B cell (primary cell): Measurements from ENCODE around the gene MSH3. TPM values are rescaled to one million over a fixed set of nuclear protein-coding genes. Genes with fewer than 3 reads are reported as not detected.

ENCODE experiments used
- ATAC-seq: fragments of 200-7000 bp; cut with Tn5 transposase; one replicate; pipeline ENCODE4 v1.10.0; 2021; ENCODE audit warnings: low read depth, mild to moderate bottlenecking, moderate number of reproducible peaks, moderate library complexity
- CTCF ChIA-PET: fragments of 350-600 bp; sonication (Branson Sonifier 250); formaldehyde crosslinking; loops from one replicate; lab custom pipeline; 2021; ENCODE audit warnings: antibody characterized with exemption, inconsistent platforms; lab: Charles Lee
- POLR2A ChIA-PET: fragments of 350-600 bp; sonication (Branson Sonifier 250); formaldehyde crosslinking; loops from one replicate; lab custom pipeline; 2021; ENCODE audit warnings: antibody characterized with exemption; lab: Charles Lee
- DNase-seq: peaks from one replicate; pipeline ENCODE4 v3.0.0; 2013
- H2AFZ ChIP-seq: 2 replicates; pipeline ENCODE4 v1.6.1; 2012; ENCODE audit warnings: mild to moderate bottlenecking, low read depth, low read length; ENCODE audit not compliant: insufficient read depth, poor library complexity, severe bottlenecking
- H3K27ac ChIP-seq, 2 donors: 1 replicate in 1 of 2; 2 replicates in 1 of 2; pipeline ENCODE4 v1.5.1; 2012 to 2013; ENCODE audit warnings: low read length in 2 of 2, mild to moderate bottlenecking in 2 of 2, moderate library complexity in 1 of 2
- H3K27me3 ChIP-seq, 4 experiments: fragments of 200-600 bp in 1 of 4; sonication (generic) in 1 of 4; replicated peaks in 1 of 4; 1 replicate in 2 of 4; 2 replicates in 2 of 4; pipeline versions ENCODE4 v1.6.1 to v1.7.0; 2013 to 2016; ENCODE audit warnings: low read length in 3 of 4, mild to moderate bottlenecking in 2 of 4, mixed read lengths in 1 of 4, moderate library complexity in 1 of 4; ENCODE audit not compliant: insufficient read depth in 4 of 4, control insufficient read depth in 3 of 4; ENCODE audit errors: control extremely low read depth in 1 of 4
- H3K36me3 ChIP-seq, 2 experiments: replicated peaks in 1 of 2; 1 replicate in 1 of 2; 2 replicates in 1 of 2; pipeline versions ENCODE4 v1.6.1 to v1.7.1; 2013; ENCODE audit warnings: low read length in 1 of 2; ENCODE audit not compliant: insufficient read depth in 2 of 2, control insufficient read depth in 1 of 2; ENCODE audit errors: control extremely low read depth in 1 of 2, extremely low read depth in 1 of 2
- H3K4me1 ChIP-seq, 2 donors: fragments of 200-600 bp in 1 of 2; sonication (generic) in 1 of 2; 1 replicate in 1 of 2; 2 replicates in 1 of 2; pipeline versions ENCODE4 v1.5.1 to v1.6.1; 2013 to 2017; ENCODE audit warnings: low read length in 2 of 2; ENCODE audit not compliant: control insufficient read depth in 2 of 2, insufficient read depth in 2 of 2
- H3K4me2 ChIP-seq: replicated peaks from 2 replicates; pipeline ENCODE3; 2012; ENCODE audit warnings: mild to moderate bottlenecking, low read depth, low read length; ENCODE audit not compliant: poor library complexity, severe bottlenecking
- H3K4me3 ChIP-seq, 5 experiments: fragments of 200-600 bp in 1 of 5; sonication (generic) in 1 of 5; 1 replicate in 3 of 5; 2 replicates in 2 of 5; pipeline versions ENCODE4 v1.5.1 to v1.7.0; 2011 to 2016; ENCODE audit warnings: low read length in 4 of 5, mild to moderate bottlenecking in 4 of 5, low read depth in 2 of 5, control low read depth in 1 of 5, moderate library complexity in 1 of 5; ENCODE audit not compliant: insufficient read depth in 1 of 5; ENCODE audit errors: control extremely low read depth in 1 of 5, extremely low read depth in 1 of 5
- H3K79me2 ChIP-seq: fragments of 200-600 bp; sonication (generic); one replicate; pipeline ENCODE4 v1.6.0; 2016; ENCODE audit warnings: low read length; ENCODE audit not compliant: control insufficient read depth, insufficient read depth
- H3K9ac ChIP-seq: fragments of 200-600 bp; sonication (generic); 2 replicates; pipeline ENCODE4 v1.6.1; 2017; ENCODE audit warnings: mild to moderate bottlenecking, low read length, moderate library complexity
- H3K9me3 ChIP-seq, 3 donors: one replicate each; pipeline versions ENCODE4 v1.6.1 to v1.7.1; 2013; ENCODE audit warnings: low read length in 2 of 3; ENCODE audit not compliant: control insufficient read depth in 2 of 3, insufficient read depth in 1 of 3; ENCODE audit errors: control extremely low read depth in 1 of 3
- H4K20me1 ChIP-seq: 2 replicates; pipeline ENCODE4 v1.6.0; 2012; ENCODE audit warnings: mild to moderate bottlenecking, low read length; ENCODE audit not compliant: insufficient read depth, control insufficient read depth, poor library complexity, severe bottlenecking
- H3K27ac Mint-ChIP-seq: one replicate; pipeline ENCODE4 v1.8.0; 2021; ENCODE audit warnings: mixed read lengths
- H3K27me3 Mint-ChIP-seq: one replicate; pipeline ENCODE4 v1.8.0; 2021; ENCODE audit warnings: mixed read lengths
- H3K4me1 Mint-ChIP-seq: one replicate; pipeline ENCODE4 v1.8.0; 2021; ENCODE audit warnings: mixed read lengths
- H3K4me3 Mint-ChIP-seq: one replicate; pipeline ENCODE4 v1.8.0; 2021; ENCODE audit warnings: mixed read lengths
- H3K9me3 Mint-ChIP-seq: one replicate; pipeline ENCODE4 v1.8.0; 2022; ENCODE audit warnings: mixed read lengths; ENCODE audit not compliant: insufficient read depth
- CTCF ChIP-seq: fragments of 200-600 bp; IDR thresholded peaks from one replicate; pipeline ENCODE4 v1.8.0; 2022; ENCODE audit warnings: antibody characterized with exemption, mild to moderate bottlenecking
- EZH2 ChIP-seq: IDR thresholded peaks from 2 replicates; pipeline ENCODE4 v1.6.1; 2012; ENCODE audit warnings: borderline replicate concordance, low read depth, mild to moderate bottlenecking, moderate library complexity, low read length; ENCODE audit not compliant: insufficient read depth, poor library complexity, severe bottlenecking
- WGBS: methylation state at CpG from one replicate; pipeline ENCODE4 v1.1.5; 2013; ENCODE audit warnings: missing lambda C conversion rate; ENCODE audit not compliant: insufficient coverage; 5-methylcytosine and 5-hydroxymethylcytosine counted together
- intact Hi-C: fragments of 100-400 bp; cut with micrococcal nuclease; formaldehyde crosslinking; loops from one replicate; pipeline ENCODE4 v1.10.0; 2022
- polyA plus RNA-seq: library from polyadenylated mRNA; depleted of rRNA; stranded (reverse); fragments of >200 nt; gene quantifications from 2 replicates; pipeline ENCODE4 v1.2.3, GENCODE V29; 2012
- total RNA-seq, 2 donors: library from RNA; stranded (reverse); fragments of 120-200 nt in 1 of 2; gene quantifications; 1 replicate in 1 of 2; 2 replicates in 1 of 2; pipeline versions ENCODE4 v1.2.3 to v1.2.4, GENCODE V29; 2013 to 2022

The MSH3 gene
- total and polyA plus RNA-seq, 2 donors (not counting 1 experiment from before 2014, with no cell fraction given), result 3.5 to 26.3 TPM

- H3K27ac ChIP-seq, result no peak overlapping the region
- H3K9me3 ChIP-seq, result no peaks in the 10 kb centered on the region
- TF ChIP-seq CTCF (no peak), EZH2 (no peak)
- no peaks in the 10 kb centered on the region for H3K79me2 ChIP-seq
- Mint-ChIP-seq H3K4me3 (no peak overlapping the region), H3K27ac (no peak overlapping the region), H3K4me1 (peaks cover 2% of the 10 kb centered on the region), H3K27me3 (no peaks in the 10 kb centered on the region), H3K9me3 (no peaks in the 10 kb centered on the region)
- no peaks in the 10 kb centered on the region for H4K20me1 ChIP-seq
- H2AFZ ChIP-seq, result no peak overlapping the region
- H3K36me3 ChIP-seq, result peaks cover 0 to under 1% of the 10 kb centered on the region in 2 experiments
- POLR2A ChIA-PET, result no interaction called here
- ATAC-seq (no peak), DNase-seq (no peak)
- CTCF ChIA-PET, result no interaction called here
- H3K27me3 ChIP-seq, result no peaks in the 10 kb centered on the region
- no peak overlapping the region for H3K4me3 ChIP-seq
- intact Hi-C loops, result no loop called here
- H3K4me1 ChIP-seq, result no peaks in the 10 kb centered on the region
- no peak overlapping the region for H3K4me2 ChIP-seq
- H3K9ac ChIP-seq, result no peak overlapping the region
Observed at GRCh38 chr5:80885396-80886000, 231.0 kb downstream of the MSH3 start.

- 100% methylated on average over 1 of the region's 3 CpGs for WGBS
- ChIA-PET CTCF (interaction anchor here (1.3 kb wide), 1 partner anchor 586 kb away, joined by 3 read pairs; no protein-coding TSS in a partner anchor), POLR2A (no interaction called here)
- Histone ChIP-seq H4K20me1 (no peaks in the 10 kb centered on the region), H3K27me3 (no peaks in the 10 kb centered on the region), H3K9ac (no peak overlapping the region), H3K79me2 (no peaks in the 10 kb centered on the region), H3K9me3 (no peaks in the 10 kb centered on the region), H2AFZ (no peak overlapping the region), H3K36me3 (peaks cover 0 to 5% of the 10 kb centered on the region in 2 experiments), H3K4me1 (no peaks in the 10 kb centered on the region), H3K27ac (no peak overlapping the region), H3K4me3 (no peak overlapping the region), H3K4me2 (no peak overlapping the region)
- no peak for ATAC-seq
- TF ChIP-seq EZH2, result no peak
- TF ChIP-seq CTCF, result no peak
- Mint-ChIP-seq H3K9me3 (no peaks in the 10 kb centered on the region), H3K4me1 (no peaks in the 10 kb centered on the region), H3K27ac (no peak overlapping the region), H3K4me3 (no peak overlapping the region), H3K27me3 (no peaks in the 10 kb centered on the region)
- intact Hi-C loops, result no loop called here
- DNase-seq, result no peak
Observed at GRCh38 chr5:80894083-80894482, 239.6 kb downstream of the MSH3 start.
